A549 (cell line): ENCODE data around the gene TRPM2.

Experiments
- TF ChIP-seq, protein P1 (sequence below): IDR thresholded peaks from 2 replicates; pipeline ENCODE4 v1.6.1; 2012; ENCODE audit warnings: low read depth, borderline replicate concordance
- TF ChIP-seq, protein P2 (sequence below): fragments of 200-600 bp; sonication (generic); IDR thresholded peaks from 2 replicates; pipeline ENCODE4 v1.6.1; 2016; ENCODE audit warnings: antibody characterized with exemption, mild to moderate bottlenecking, moderate library complexity

- TF ChIP-seq, protein P1, sequence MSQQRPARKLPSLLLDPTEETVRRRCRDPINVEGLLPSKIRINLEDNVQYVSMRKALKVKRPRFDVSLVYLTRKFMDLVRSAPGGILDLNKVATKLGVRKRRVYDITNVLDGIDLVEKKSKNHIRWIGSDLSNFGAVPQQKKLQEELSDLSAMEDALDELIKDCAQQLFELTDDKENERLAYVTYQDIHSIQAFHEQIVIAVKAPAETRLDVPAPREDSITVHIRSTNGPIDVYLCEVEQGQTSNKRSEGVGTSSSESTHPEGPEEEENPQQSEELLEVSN, result no peak
- TF ChIP-seq, protein P2, sequence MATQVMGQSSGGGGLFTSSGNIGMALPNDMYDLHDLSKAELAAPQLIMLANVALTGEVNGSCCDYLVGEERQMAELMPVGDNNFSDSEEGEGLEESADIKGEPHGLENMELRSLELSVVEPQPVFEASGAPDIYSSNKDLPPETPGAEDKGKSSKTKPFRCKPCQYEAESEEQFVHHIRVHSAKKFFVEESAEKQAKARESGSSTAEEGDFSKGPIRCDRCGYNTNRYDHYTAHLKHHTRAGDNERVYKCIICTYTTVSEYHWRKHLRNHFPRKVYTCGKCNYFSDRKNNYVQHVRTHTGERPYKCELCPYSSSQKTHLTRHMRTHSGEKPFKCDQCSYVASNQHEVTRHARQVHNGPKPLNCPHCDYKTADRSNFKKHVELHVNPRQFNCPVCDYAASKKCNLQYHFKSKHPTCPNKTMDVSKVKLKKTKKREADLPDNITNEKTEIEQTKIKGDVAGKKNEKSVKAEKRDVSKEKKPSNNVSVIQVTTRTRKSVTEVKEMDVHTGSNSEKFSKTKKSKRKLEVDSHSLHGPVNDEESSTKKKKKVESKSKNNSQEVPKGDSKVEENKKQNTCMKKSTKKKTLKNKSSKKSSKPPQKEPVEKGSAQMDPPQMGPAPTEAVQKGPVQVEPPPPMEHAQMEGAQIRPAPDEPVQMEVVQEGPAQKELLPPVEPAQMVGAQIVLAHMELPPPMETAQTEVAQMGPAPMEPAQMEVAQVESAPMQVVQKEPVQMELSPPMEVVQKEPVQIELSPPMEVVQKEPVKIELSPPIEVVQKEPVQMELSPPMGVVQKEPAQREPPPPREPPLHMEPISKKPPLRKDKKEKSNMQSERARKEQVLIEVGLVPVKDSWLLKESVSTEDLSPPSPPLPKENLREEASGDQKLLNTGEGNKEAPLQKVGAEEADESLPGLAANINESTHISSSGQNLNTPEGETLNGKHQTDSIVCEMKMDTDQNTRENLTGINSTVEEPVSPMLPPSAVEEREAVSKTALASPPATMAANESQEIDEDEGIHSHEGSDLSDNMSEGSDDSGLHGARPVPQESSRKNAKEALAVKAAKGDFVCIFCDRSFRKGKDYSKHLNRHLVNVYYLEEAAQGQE, result no peak
Measured at GRCh38 chr21:44330698-44331097, 22.7 kb upstream of the TRPM2 start.
